Testis (tissue), 3 donors: ENCODE measurements around the gene ATP4B. TPM values are rescaled to one million over a fixed set of nuclear protein-coding genes. Genes with fewer than 3 reads are reported as not detected.
"Not testable (repeated sequence)": the region's sequence is repeated elsewhere in the genome, so short reads cannot be mapped to it uniquely, and the experiment has no call there.

Experiments
- DNase-seq: peaks from one replicate; pipeline ENCODE4 v3.0.0-alpha.2; 2019
- H3K27ac ChIP-seq, 2 donors: fragments of 200-600 bp; sonication (generic); one replicate each; pipeline ENCODE4 v1.5.1; 2019
- H3K27me3 ChIP-seq: fragments of 200-600 bp; sonication (generic); one replicate; pipeline ENCODE4 v1.5.1; 2019
- H3K36me3 ChIP-seq: fragments of 200-600 bp; sonication (generic); one replicate; pipeline ENCODE4 v1.5.1; 2017; ENCODE audit warnings: low read depth; ENCODE audit errors: missing control alignments
- H3K4me1 ChIP-seq: fragments of 200-600 bp; sonication (generic); one replicate; pipeline ENCODE4 v1.5.1; 2019
- H3K4me3 ChIP-seq, 2 donors: fragments of 200-600 bp; sonication (generic); one replicate each; pipeline ENCODE4 v1.5.1; 2017 to 2019
- H3K9me3 ChIP-seq: fragments of 200-600 bp; sonication (generic); one replicate; pipeline ENCODE4 v1.5.1; 2017
- CTCF ChIP-seq, 3 experiments: fragments of 450-650 bp in 2 of 3; fragments of 200-600 bp in 1 of 3; sonication (generic) in 1 of 3; IDR thresholded peaks; one replicate each; pipeline ENCODE4 v1.5.1; 2016 to 2019; ENCODE audit warnings: antibody characterized with exemption in 3 of 3, mild to moderate bottlenecking in 2 of 3, moderate library complexity in 1 of 3
- POLR2A ChIP-seq: fragments of 450-650 bp; IDR thresholded peaks from one replicate; pipeline ENCODE4 v1.6.1; 2017; ENCODE audit warnings: antibody characterized with exemption, mild to moderate bottlenecking, moderate library complexity
- WGBS, 2 donors: methylation state at CpG; one replicate each; pipeline ENCODE4 v1.1.5; 2018; 5-methylcytosine and 5-hydroxymethylcytosine counted together
- intact Hi-C: fragments of 100-400 bp; cut with DNase I; formaldehyde crosslinking; loops from one replicate; pipeline ENCODE4 v1.15.1; 2023; ENCODE audit warnings: low total_unique reads
- polyA plus RNA-seq: library from polyadenylated mRNA; stranded (reverse); fragments of 350-450 nt; fragmentation: Illumina TruSeq; extraction: RNeasy Lipid Tissue Mini Kit (QIAGEN cat#74804); gene quantifications from one replicate; pipeline ENCODE4 v1.2.3, GENCODE V29; 2014; ENCODE audit warnings: low read depth, low replicate concordance; ENCODE audit not compliant: insufficient read depth
- total RNA-seq, 2 donors: library from RNA; depleted of rRNA; stranded (reverse); fragments of >200 nt; gene quantifications; one replicate each; pipeline ENCODE4 v1.2.3, GENCODE V29; 2016

ATP4B gene
- total and polyA plus RNA-seq, 3 donors from 2014 or later, result not detected

- DNase-seq, result no peak
- no peak overlapping the region for H3K27ac ChIP-seq
- no peaks in the 10 kb centered on the region for H3K27me3 ChIP-seq
- H3K9me3 ChIP-seq, result no peaks in the 10 kb centered on the region
- no peaks in the 10 kb centered on the region for H3K4me1 ChIP-seq
- WGBS, 2 donors, result 88 to 90% methylated on average over 16 of the region's 16 CpGs
- H3K36me3 ChIP-seq, result no peaks in the 10 kb centered on the region
- intact Hi-C loops, result no loop called here
- H3K4me3 ChIP-seq, result no peak overlapping the region
- TF ChIP-seq POLR2A (no peak), CTCF (IDR thresholded peaks at IDR 0.05) (no peak)
These were observed 30.9 kb downstream of the ATP4B start for GRCh38 chr13:113627136-113627535.

GRCh38 chr13:113625965-113626721 is 31.9 kb downstream of the ATP4B start:
- 81 to 82% methylated on average over 24 of the region's 24 CpGs for WGBS, 2 donors
- H3K4me1 ChIP-seq, result no peaks in the 10 kb centered on the region
- H3K9me3 ChIP-seq, result no peaks in the 10 kb centered on the region
- DNase-seq, result no peak
- TF ChIP-seq POLR2A (no peak), CTCF (IDR thresholded peaks at IDR 0.05) (no peak)
- no peak overlapping the region for H3K4me3 ChIP-seq
- no peak overlapping the region for H3K27ac ChIP-seq
- intact Hi-C loops, result no loop called here
- H3K36me3 ChIP-seq, result no peaks in the 10 kb centered on the region
- H3K27me3 ChIP-seq, result no peaks in the 10 kb centered on the region

- H3K4me3 ChIP-seq, H3K27ac ChIP-seq, H3K9me3 ChIP-seq, H3K36me3 ChIP-seq, intact Hi-C loops, H3K27me3 ChIP-seq, DNase-seq, H3K4me1 ChIP-seq: not testable (repeated sequence)
- 88 to 90% methylated on average over 14 of the region's 14 CpGs for WGBS, 2 donors
These were observed 33.2 kb downstream of the ATP4B start for GRCh38 chr13:113624640-113625304.

- TF ChIP-seq POLR2A (no peak), CTCF (IDR thresholded peaks at IDR 0.05) (no peak)
- intact Hi-C loops, result no loop called here
- Histone ChIP-seq H3K27ac (no peak overlapping the region), H3K4me1 (no peaks in the 10 kb centered on the region), H3K27me3 (no peaks in the 10 kb centered on the region), H3K4me3 (no peak overlapping the region), H3K9me3 (no peaks in the 10 kb centered on the region), H3K36me3 (no peaks in the 10 kb centered on the region)
- WGBS, 2 donors, result 90 to 91% methylated on average over 8 to 9 of the region's 9 CpGs
- no peak for DNase-seq
These were observed 33.8 kb downstream of the ATP4B start for GRCh38 chr13:113624235-113624587.

- no peak overlapping the region for H3K4me3 ChIP-seq
- DNase-seq, result no peak
- no peak for TF ChIP-seq POLR2A
- no peak for TF ChIP-seq CTCF (IDR thresholded peaks at IDR 0.05)
- no peaks in the 10 kb centered on the region for H3K36me3 ChIP-seq
- H3K27ac ChIP-seq, result no peak overlapping the region
- intact Hi-C loops, result no loop called here
- WGBS, 2 donors, result 91 to 93% methylated on average over 8 to 20 of the region's 20 CpGs
- H3K4me1 ChIP-seq, result no peaks in the 10 kb centered on the region
- H3K27me3 ChIP-seq, result no peaks in the 10 kb centered on the region
- no peaks in the 10 kb centered on the region for H3K9me3 ChIP-seq
These were observed 34.3 kb downstream of the ATP4B start for GRCh38 chr13:113623491-113624234.
